H54 (cell line): ENCODE measurements around the gene PYGO2.
A peak's percentile ranks its signal among the peaks of the same experiment; 100 is the strongest.

Experiments used
- DNase-seq: peaks from one replicate; pipeline ENCODE4 v3.0.0; 2011; ENCODE audit warnings: low spot score, mixed read lengths; ENCODE audit not compliant: insufficient read length
- FAIRE-seq: peaks from 3 replicates; lab custom pipeline; 2011; peaks lifted over from hg19 to GRCh38; lab: Jason Lieb, UNC
- POLR2A ChIP-seq: IDR thresholded peaks from 2 replicates; pipeline ENCODE4 v1.6.1; 2011; ENCODE audit warnings: low read depth, mild to moderate bottlenecking, low read length

PYGO2 gene

GRCh38 chr1:154955718-154956543 lies 5.7 kb downstream of the PYGO2 start, which contains the start of gene PBXIP1:
Gene PBXIP1 (minus strand): TSS chr1:154956099. CDS start chr1:154953721, 2,378 bp downstream.
- DNase-seq (peak; percentile 94), FAIRE-seq (no peak)
- peak; percentile 28; the same call in 1 of the 2 replicates for TF ChIP-seq POLR2A

GRCh38 chr1:154955039-154955717 lies 6.4 kb downstream of the PYGO2 start:
- no peak for TF ChIP-seq POLR2A
- DNase-seq (no peak), FAIRE-seq (no peak)

GRCh38 chr1:154954541-154954940 lies 7.0 kb downstream of the PYGO2 start:
- no peak for DNase-seq
- no peak for FAIRE-seq

GRCh38 chr1:154953611-154954038 lies 8.0 kb downstream of the PYGO2 start:
- no peak for DNase-seq
- no peak for TF ChIP-seq POLR2A
- no peak for FAIRE-seq

More at GRCh38 chr1:154954541-154954940, 7.0 kb downstream of the PYGO2 start:
- no peak for TF ChIP-seq POLR2A

- FAIRE-seq, result no peak
- no peak for TF ChIP-seq POLR2A
- DNase-seq, result no peak
These were observed 8.9 kb downstream of the PYGO2 start for GRCh38 chr1:154952664-154953063.

GRCh38 chr1:154951901-154952657 lies 9.5 kb downstream of the PYGO2 start:
- DNase-seq, result no peak
- TF ChIP-seq POLR2A, result no peak

GRCh38 chr1:154948079-154948478 lies 13.5 kb downstream of the PYGO2 start:
- no peak for DNase-seq
- no peak for FAIRE-seq
- TF ChIP-seq POLR2A, result no peak

More at GRCh38 chr1:154951901-154952657, 9.5 kb downstream of the PYGO2 start:
- no peak for FAIRE-seq

- FAIRE-seq, result no peak
- no peak for TF ChIP-seq POLR2A
- no peak for DNase-seq
These were observed 15.4 kb downstream of the PYGO2 start for GRCh38 chr1:154945962-154946850.

- TF ChIP-seq POLR2A, result no peak
- no peak for FAIRE-seq
- no peak for DNase-seq
These were observed 16.2 kb downstream of the PYGO2 start for GRCh38 chr1:154945160-154945961.

GRCh38 chr1:154944401-154945159 lies 17.0 kb downstream of the PYGO2 start:
- DNase-seq (no peak), FAIRE-seq (no peak)
- no peak for TF ChIP-seq POLR2A

- TF ChIP-seq POLR2A, result no peak
- no peak for DNase-seq
- no peak for FAIRE-seq
These were observed 17.8 kb downstream of the PYGO2 start for GRCh38 chr1:154943649-154944400.
